OCI-LY7 (cell line): ENCODE measurements around the gene NUDT6.

Source experiments
- EZH2phosphoT487 ChIP-seq: fragments of 200-600 bp; sonication (generic); IDR thresholded peaks from 2 replicates; pipeline ENCODE4 v1.6.1; 2018; ENCODE audit warnings: low read depth, borderline replicate concordance, mild to moderate bottlenecking, mixed run types, antibody characterized with exemption, low read length, moderate library complexity, mixed read lengths
- TF ChIP-seq, protein P1 (sequence below): fragments of 200-600 bp; sonication (generic); conservative IDR thresholded peaks from 2 replicates; pipeline ENCODE4 v1.5.1; 2014; ENCODE audit warnings: mild to moderate bottlenecking, antibody characterized with exemption, low read length, moderate library complexity, mixed read lengths

DNA sequence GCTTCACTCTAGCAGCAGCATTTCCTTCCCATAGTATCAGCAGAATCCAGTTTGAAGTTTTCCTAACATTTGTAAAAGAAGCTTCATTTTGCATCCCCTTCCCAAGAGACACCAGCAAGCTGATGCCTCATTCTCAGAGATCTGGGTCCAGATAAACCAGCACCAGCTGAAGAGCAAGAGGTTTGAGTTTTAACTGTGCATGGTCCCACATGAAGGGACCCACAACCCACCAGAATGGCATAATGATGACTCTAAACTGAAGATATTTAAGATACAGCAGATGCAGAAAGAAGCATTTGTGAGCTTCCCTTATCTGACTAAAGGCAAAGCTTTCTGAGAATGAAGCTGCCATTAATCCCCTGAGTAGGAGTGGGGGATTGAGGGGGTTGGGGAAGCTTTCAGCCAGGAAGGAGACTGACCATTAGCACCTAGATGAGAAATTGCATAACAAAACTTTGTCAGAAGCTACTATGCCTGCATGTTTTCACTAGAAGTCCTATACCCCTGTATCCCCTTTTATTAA is 18.6 kb downstream of the NUDT6 start:
- TF ChIP-seq, protein P1, sequence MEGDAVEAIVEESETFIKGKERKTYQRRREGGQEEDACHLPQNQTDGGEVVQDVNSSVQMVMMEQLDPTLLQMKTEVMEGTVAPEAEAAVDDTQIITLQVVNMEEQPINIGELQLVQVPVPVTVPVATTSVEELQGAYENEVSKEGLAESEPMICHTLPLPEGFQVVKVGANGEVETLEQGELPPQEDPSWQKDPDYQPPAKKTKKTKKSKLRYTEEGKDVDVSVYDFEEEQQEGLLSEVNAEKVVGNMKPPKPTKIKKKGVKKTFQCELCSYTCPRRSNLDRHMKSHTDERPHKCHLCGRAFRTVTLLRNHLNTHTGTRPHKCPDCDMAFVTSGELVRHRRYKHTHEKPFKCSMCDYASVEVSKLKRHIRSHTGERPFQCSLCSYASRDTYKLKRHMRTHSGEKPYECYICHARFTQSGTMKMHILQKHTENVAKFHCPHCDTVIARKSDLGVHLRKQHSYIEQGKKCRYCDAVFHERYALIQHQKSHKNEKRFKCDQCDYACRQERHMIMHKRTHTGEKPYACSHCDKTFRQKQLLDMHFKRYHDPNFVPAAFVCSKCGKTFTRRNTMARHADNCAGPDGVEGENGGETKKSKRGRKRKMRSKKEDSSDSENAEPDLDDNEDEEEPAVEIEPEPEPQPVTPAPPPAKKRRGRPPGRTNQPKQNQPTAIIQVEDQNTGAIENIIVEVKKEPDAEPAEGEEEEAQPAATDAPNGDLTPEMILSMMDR, result no peak
- TF ChIP-seq EZH2phosphoT487, result no peak
